ENCODE data around the gene GRID1.

The GRID1 gene

DNA sequence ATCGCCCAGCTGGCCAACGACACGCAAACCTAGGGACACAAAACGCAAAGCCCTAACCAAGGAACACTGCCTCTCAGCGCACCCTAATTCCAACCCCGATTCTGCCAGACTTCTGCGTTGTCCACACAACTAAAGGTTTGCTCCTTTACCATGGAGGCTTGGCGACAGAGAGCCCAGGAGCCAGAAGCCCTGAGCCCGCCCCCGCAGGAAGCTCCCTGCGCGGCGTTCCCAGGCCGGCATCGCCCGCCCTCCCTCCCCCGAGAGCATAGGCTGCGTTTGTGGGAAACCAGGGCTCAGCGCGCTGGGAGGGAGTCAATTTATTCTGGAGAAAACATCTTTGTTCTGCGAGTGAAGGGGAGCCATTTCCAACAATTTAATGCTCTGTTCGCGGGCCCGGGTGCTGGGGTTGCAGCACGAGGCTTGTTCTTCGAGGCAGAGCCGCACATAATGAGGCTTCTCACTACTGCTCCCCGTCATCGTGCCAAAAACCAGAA, 103.9 kb downstream of the GRID1 start:
- in situ Hi-C loops (cut with MboI; ENCODE audit: low pct_unique_long_range_greater_than_20kb, low sequenced_read_pairs, unreplicated experiment) = no loop called here
- TF ChIP-seq, protein P1, sequence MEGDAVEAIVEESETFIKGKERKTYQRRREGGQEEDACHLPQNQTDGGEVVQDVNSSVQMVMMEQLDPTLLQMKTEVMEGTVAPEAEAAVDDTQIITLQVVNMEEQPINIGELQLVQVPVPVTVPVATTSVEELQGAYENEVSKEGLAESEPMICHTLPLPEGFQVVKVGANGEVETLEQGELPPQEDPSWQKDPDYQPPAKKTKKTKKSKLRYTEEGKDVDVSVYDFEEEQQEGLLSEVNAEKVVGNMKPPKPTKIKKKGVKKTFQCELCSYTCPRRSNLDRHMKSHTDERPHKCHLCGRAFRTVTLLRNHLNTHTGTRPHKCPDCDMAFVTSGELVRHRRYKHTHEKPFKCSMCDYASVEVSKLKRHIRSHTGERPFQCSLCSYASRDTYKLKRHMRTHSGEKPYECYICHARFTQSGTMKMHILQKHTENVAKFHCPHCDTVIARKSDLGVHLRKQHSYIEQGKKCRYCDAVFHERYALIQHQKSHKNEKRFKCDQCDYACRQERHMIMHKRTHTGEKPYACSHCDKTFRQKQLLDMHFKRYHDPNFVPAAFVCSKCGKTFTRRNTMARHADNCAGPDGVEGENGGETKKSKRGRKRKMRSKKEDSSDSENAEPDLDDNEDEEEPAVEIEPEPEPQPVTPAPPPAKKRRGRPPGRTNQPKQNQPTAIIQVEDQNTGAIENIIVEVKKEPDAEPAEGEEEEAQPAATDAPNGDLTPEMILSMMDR (IDR thresholded peaks at IDR 0.05; ENCODE audit: extremely low read depth, insufficient read depth, missing control alignments) = no peak
- DNase-seq (ENCODE audit: low spot score) = no peak

DNA sequence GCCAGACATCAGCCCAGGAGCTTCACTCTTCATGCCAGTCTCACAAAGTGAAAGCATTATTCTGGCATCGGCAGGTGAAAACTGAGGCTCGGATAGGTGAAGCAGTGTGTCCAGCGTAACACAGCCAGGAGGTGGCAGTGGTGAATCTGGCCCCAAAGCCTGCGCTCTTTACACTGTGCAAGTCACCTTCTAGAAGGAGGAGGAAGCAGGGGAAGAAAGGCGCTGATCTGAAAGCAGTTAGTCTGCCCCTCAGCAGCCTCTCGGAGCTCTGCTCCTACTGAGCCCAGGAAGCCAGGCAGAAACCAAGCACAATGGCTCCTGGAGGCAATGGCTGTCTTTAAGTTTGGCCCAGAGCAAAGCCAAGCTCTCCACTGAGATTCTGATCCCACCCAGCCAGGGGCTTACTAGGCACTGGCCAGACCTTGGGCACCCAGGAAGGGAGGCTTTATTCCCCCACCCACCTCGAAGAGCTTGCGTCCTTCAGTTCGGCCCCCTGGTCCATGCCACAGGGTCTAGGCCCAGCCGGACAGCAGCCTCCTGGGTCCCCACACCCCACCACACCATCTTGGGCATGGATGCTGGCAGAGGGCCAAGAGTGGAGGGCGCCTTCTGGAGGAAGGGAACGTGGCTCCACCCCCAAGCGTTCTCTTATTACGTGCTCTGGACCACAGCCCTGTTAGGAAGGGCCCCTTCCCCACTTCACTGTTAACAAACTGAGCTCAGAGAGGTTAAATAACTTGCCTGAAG, 104.5 kb downstream of the GRID1 start:
- in situ Hi-C loops (cut with MboI; ENCODE audit: low pct_unique_long_range_greater_than_20kb, low sequenced_read_pairs, unreplicated experiment) = no loop called here
- TF ChIP-seq, protein P1 (IDR thresholded peaks at IDR 0.05; ENCODE audit: extremely low read depth, insufficient read depth, missing control alignments) = peak; percentile 48
- peak; percentile 82 for DNase-seq (ENCODE audit: low spot score)

DNA sequence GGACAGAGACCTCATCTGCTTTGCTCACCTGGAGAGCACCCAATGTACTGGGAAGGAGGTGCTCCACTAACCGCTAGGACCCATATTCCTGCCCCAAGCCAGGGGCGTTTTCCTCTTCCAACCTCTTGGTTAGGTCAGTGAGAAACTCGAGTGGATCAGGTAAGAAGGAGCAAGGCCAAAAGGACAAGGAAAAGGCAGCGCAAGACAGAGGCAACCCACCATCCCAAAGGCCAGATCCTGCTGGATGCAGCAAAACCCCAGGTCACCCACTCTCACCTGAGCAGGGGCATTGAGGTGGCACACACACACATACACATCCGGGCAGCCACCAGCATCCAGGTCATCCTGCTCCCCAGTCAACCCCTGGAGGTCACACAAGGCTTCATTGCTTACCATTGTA, 105.1 kb downstream of the GRID1 start:
- in situ Hi-C loops (cut with MboI; ENCODE audit: low pct_unique_long_range_greater_than_20kb, low sequenced_read_pairs, unreplicated experiment) = no loop called here
- TF ChIP-seq, protein P1 (IDR thresholded peaks at IDR 0.05; ENCODE audit: extremely low read depth, insufficient read depth, missing control alignments) = no peak
- DNase-seq (ENCODE audit: low spot score) = no peak

DNA sequence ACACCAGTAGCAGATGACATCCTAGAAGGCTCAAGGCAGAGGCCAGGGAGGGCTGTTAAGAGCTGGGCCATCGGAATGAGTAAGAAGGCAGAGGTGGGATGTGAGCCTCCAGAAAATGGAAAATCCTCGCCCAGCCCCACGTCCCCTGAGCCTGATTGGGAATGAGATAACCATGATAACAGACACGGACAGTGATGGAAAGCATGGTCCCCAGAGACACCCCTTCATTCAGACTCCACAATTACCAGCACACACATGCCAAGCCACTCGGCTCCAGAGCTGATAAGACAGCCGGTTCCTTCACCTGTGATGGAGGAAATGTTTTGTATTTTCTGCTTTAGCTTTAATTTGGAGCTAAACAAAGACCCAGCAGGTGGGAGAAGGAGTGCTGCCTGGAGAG, 106.0 kb downstream of the GRID1 start:
- in situ Hi-C loops (cut with MboI; ENCODE audit: low pct_unique_long_range_greater_than_20kb, low sequenced_read_pairs, unreplicated experiment) = no loop called here
- TF ChIP-seq, protein P1 (IDR thresholded peaks at IDR 0.05; ENCODE audit: extremely low read depth, insufficient read depth, missing control alignments) = no peak
- DNase-seq (ENCODE audit: low spot score) = no peak

DNA sequence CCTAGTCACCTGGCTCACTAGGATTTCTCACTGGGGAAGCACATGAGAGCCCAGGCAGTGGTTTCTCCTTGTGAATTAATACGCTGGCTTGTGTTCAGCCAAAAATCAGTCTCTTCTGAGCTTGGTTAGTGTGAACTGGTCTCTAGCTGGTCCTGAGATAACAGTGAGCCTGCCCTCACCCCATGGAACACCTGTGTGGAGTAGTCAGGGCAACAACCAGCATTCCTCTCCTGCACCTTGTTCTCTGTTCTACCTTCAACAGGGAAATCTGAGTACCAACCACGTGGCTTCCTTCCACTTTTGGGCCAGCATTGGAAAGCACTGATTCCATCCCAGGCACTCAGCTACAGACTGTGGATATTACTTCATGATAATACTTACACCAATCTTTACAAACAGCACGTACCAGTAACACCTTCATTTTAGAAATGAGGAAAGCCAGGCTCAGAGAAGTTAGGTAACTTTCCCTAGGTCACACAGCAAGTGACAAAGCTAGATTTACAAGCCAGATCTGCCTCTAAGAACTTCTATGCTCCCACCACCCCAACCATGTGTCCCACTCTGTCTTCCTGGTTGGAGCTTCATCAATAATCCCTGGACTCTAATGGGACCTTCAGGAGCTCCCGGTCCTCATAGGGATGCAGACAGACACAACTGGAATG, 106.6 kb downstream of the GRID1 start:
- DNase-seq (ENCODE audit: low spot score) = no peak
- in situ Hi-C loops (cut with MboI; ENCODE audit: low pct_unique_long_range_greater_than_20kb, low sequenced_read_pairs, unreplicated experiment) = no loop called here
- TF ChIP-seq, protein P1 (IDR thresholded peaks at IDR 0.05; ENCODE audit: extremely low read depth, insufficient read depth, missing control alignments) = no peak

DNA sequence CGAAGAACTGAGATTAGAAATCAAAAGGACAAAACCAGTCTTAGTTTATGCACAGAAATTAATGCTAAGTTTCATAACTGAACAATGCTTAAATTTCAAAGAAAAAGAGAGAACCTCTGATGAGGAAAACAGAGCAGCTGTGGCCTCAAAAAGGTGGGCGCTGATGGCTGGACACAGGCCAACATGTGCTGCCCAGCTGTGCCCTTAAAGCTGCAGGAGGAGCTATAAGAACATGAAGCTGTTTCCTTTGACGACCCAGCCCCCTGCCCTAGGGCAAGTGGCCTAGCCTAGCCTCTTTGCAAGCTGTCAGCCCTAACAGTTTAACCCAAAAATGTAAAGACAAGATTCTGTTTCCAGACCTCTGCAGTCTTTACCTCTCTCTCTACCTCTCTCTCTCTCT, 107.7 kb downstream of the GRID1 start:
- TF ChIP-seq, protein P1 (IDR thresholded peaks at IDR 0.05; ENCODE audit: extremely low read depth, insufficient read depth, missing control alignments) = no peak
- DNase-seq (ENCODE audit: low spot score) = no peak
- in situ Hi-C loops (cut with MboI; ENCODE audit: low pct_unique_long_range_greater_than_20kb, low sequenced_read_pairs, unreplicated experiment) = no loop called here
